ENCODE results near the gene PHKB. TPM values are rescaled to one million over a fixed set of nuclear protein-coding genes. Genes with fewer than 3 reads are reported as not detected.

The PHKB gene
- total RNA-seq, 2 donors from 2014 or later: 75.7 to 93.8 TPM

- TF ChIP-seq CTCF (IDR thresholded peaks at IDR 0.05): no peak
- no peak for ATAC-seq (ENCODE audit: insufficient number of reproducible peaks, low FRiP score, low read depth)
- no peak for DNase-seq (ENCODE audit: low spot score)
- Histone ChIP-seq H3K9me3 (no peaks in the 10 kb centered on the region), H3K27ac (no peak overlapping the region), H3K36me3 (no peaks in the 10 kb centered on the region), H3K4me1 (ENCODE audit: control insufficient read depth in 1 of 2, low read depth in 2 of 2) (no peaks in the 10 kb centered on the region), H3K27me3 (replicated peaks; ENCODE audit: insufficient read depth) (no peaks in the 10 kb centered on the region), H3K4me3 (no peak overlapping the region)
These were observed 173.6 kb downstream of the PHKB start for GRCh38 chr16:47634727-47635126.

DNA sequence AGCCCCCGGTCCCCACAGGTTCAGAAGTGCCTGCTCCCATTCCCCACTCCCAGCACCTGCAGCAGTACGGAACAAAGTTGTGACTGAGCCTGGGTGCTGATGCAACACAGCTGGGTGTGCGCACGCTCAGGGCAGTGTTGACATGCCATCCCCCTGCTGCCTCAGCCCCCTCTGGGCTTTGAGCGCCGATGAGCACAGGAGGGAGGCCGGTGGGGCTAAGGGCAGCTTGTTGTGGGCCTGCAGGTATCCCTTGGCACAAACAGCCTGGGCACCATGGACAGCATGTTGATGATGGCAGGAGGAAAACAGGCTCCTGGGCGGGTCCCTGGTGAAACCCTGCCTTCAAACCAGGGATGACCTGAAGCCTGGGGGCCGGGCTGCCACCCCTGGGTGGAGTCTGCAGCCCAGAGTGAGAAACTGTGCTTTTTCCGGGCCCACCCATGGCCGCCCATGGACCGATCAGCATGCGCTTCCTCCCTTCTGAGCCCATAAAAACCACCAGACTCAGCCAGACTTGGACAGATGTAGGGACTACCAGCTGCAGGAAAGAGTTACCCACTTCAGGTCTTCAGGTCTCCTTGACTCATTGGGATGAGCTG lies 175.5 kb downstream of the PHKB start:
- DNase-seq (ENCODE audit: low spot score): no peak
- Histone ChIP-seq H3K36me3 (no peaks in the 10 kb centered on the region), H3K4me3 (no peak overlapping the region), H3K27me3 (replicated peaks; ENCODE audit: insufficient read depth) (no peaks in the 10 kb centered on the region), H3K9me3 (no peaks in the 10 kb centered on the region), H3K4me1 (ENCODE audit: control insufficient read depth in 1 of 2, low read depth in 2 of 2) (no peaks in the 10 kb centered on the region), H3K27ac (no peak overlapping the region)
- no peak for TF ChIP-seq CTCF (IDR thresholded peaks at IDR 0.05)
- no peak for ATAC-seq (ENCODE audit: insufficient number of reproducible peaks, low FRiP score, low read depth)

DNA sequence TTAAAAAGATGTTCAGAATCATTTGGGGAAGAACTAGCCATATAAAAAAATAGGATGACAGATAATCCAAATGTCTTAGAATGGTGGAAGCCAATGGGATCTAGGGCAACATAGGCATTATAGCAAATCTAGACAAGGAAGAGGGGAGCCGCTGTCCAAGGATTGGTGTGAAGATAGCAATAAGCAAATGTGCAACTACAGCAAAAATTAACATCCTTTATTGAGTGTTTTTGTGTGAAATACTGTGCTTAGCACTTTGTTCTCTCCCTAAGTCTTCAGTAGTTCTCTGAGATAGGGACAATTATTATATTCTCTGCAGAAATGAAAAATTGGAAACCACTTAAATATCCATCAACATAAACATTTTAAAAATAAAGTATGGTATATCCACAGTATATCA lies 177.0 kb downstream of the PHKB start:
- Histone ChIP-seq H3K4me3 (no peak overlapping the region), H3K36me3 (no peaks in the 10 kb centered on the region), H3K9me3 (no peaks in the 10 kb centered on the region), H3K27me3 (replicated peaks; ENCODE audit: insufficient read depth) (no peaks in the 10 kb centered on the region), H3K4me1 (ENCODE audit: control insufficient read depth in 1 of 2, low read depth in 2 of 2) (peaks cover under 1 to 7% of the 10 kb centered on the region in 2 donors), H3K27ac (no peak overlapping the region)
- ATAC-seq (ENCODE audit: insufficient number of reproducible peaks, low FRiP score, low read depth) (no peak), DNase-seq (ENCODE audit: low spot score) (no peak)
- no peak for TF ChIP-seq CTCF (IDR thresholded peaks at IDR 0.05)

DNA sequence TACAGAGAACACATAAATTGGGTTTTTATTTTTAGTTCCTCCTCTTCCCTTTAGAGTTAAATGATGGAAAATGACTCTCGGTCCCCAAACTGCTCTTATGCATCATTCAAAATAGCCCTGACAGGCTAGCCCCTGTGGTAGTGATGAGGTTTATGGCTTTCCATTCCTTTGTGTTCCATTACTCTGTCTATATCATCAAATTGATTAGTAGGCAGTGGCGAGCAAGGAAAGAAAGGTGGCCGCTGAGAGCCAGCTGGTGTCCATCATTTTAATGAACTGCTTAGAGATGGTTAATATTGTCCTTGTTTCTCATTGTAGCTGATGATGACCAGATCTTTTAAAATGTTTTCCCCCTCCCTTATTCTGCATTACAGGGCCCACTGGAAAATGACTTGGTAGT lies 179.5 kb downstream of the PHKB start:
- Histone ChIP-seq H3K9me3 (no peaks in the 10 kb centered on the region), H3K4me3 (no peak overlapping the region), H3K4me1 (ENCODE audit: control insufficient read depth in 1 of 2, low read depth in 2 of 2) (peaks cover 17 to 20% of the 10 kb centered on the region in 2 donors), H3K27ac (no peak overlapping the region), H3K27me3 (replicated peaks; ENCODE audit: insufficient read depth) (no peaks in the 10 kb centered on the region), H3K36me3 (no peaks in the 10 kb centered on the region)
- ATAC-seq (ENCODE audit: insufficient number of reproducible peaks, low FRiP score, low read depth) (no peak), DNase-seq (ENCODE audit: low spot score) (no peak)
- TF ChIP-seq CTCF (IDR thresholded peaks at IDR 0.05): no peak

DNA sequence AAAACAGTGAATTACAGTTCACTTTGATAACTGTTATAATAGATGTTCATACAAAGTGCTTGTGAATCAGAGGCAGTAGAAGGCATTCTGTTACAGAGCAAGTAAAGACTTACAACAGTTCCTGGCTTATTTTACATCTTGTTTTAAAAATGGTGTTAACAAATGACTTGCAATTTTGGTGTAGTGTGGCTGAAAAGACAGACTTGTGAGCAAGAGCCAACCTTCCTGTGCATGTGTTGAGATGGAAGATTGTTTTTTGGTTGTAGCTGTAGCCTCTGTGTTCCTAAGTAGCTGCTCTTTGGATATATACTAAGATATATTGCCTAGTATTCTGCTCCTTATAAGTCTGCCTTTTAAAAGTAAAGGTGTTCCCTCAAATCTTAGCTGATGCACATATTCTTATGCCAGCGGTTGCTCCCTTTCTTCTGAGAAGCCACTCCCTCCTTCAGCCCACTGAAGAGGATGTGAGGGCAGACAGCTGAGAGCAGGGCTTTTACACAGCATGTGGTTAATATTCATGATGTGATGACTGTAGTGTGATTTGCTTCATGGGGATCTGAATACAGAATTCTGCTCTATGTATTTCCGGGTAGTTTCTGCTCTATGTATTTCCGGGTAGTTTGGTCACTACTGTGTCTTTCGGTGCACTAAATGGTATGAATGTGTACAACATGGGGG lies 182.3 kb downstream of the PHKB start:
- ATAC-seq (ENCODE audit: insufficient number of reproducible peaks, low FRiP score, low read depth) (no peak), DNase-seq (ENCODE audit: low spot score) (no peak)
- Histone ChIP-seq H3K4me3 (no peak overlapping the region), H3K27me3 (replicated peaks; ENCODE audit: insufficient read depth) (no peaks in the 10 kb centered on the region), H3K36me3 (no peaks in the 10 kb centered on the region), H3K9me3 (no peaks in the 10 kb centered on the region), H3K4me1 (ENCODE audit: control insufficient read depth in 1 of 2, low read depth in 2 of 2) (peaks cover 17 to 20% of the 10 kb centered on the region in 2 donors), H3K27ac (no peak overlapping the region)
- TF ChIP-seq CTCF (IDR thresholded peaks at IDR 0.05): no peak
